ENCODE data around the gene ARIH2.
A peak's percentile ranks its signal among the peaks of the same experiment; 100 is the strongest.
"Not testable (repeated sequence)": the region's sequence is repeated elsewhere in the genome, so short reads cannot be mapped to it uniquely, and the experiment has no call there.

Gene ARIH2

GRCh38 chr3:49004352-49005302, 86.0 kb downstream of the ARIH2 start:
- no peak for DNase-seq

GRCh38 chr3:49005303-49005680, 86.7 kb downstream of the ARIH2 start:
- no peak for DNase-seq

GRCh38 chr3:49005998-49006397, 87.4 kb downstream of the ARIH2 start:
- DNase-seq, result no peak

- no peak for DNase-seq
These were observed 87.9 kb downstream of the ARIH2 start for GRCh38 chr3:49006408-49007067.

- DNase-seq, result peak; percentile 96
These were observed 88.6 kb downstream of the ARIH2 start, which contains the start of gene WDR6 for GRCh38 chr3:49007068-49007770. WDR6 (plus strand) TSS chr3:49007391; CDS start chr3:49007432, 41 bp downstream.

GRCh38 chr3:49007771-49008528, 89.3 kb downstream of the ARIH2 start:
- peak; percentile 80 for DNase-seq

- not testable (repeated sequence) for DNase-seq
These were observed 90.0 kb downstream of the ARIH2 start for GRCh38 chr3:49008627-49009026.

GRCh38 chr3:49009396-49009795, 90.8 kb downstream of the ARIH2 start:
- DNase-seq, result no peak

GRCh38 chr3:49012441-49013017, 93.9 kb downstream of the ARIH2 start:
- DNase-seq, result no peak

- DNase-seq, result no peak
These were observed 94.6 kb downstream of the ARIH2 start for GRCh38 chr3:49013113-49013737.

- no peak for DNase-seq
These were observed 95.4 kb downstream of the ARIH2 start for GRCh38 chr3:49013738-49014660.

GRCh38 chr3:49015072-49015471, 96.4 kb downstream of the ARIH2 start:
- DNase-seq, result no peak

- DNase-seq, result no peak
These were observed 97.1 kb downstream of the ARIH2 start for GRCh38 chr3:49015765-49016164.

GRCh38 chr3:49016414-49017228, 98.0 kb downstream of the ARIH2 start:
- DNase-seq, result no peak

- DNase-seq, result no peak
These were observed 98.8 kb downstream of the ARIH2 start for GRCh38 chr3:49017229-49017970.

- DNase-seq, result peak; percentile 42
These were observed 99.5 kb downstream of the ARIH2 start, which contains the start of gene DALRD3 for GRCh38 chr3:49017971-49018706. DALRD3 (minus strand) TSS chr3:49018580; CDS start chr3:49018564, 16 bp downstream.

- DNase-seq, result no peak
These were observed 100.0 kb downstream of the ARIH2 start for GRCh38 chr3:49018707-49019006.

- peak; percentile 50 for DNase-seq
These were observed 101.3 kb downstream of the ARIH2 start for GRCh38 chr3:49019941-49020329.
